ENCODE results near the gene RAF1. TPM values are rescaled to one million over a fixed set of nuclear protein-coding genes. Genes with fewer than 3 reads are reported as not detected.

The RAF1 gene
- total and polyA plus RNA-seq, 2 of the 13 experiments (the other 11 are each of a cell fraction or from before 2014, with no cell fraction given): 72.2 to 91.4 TPM

GRCh38 chr3:12692444-12692843, 28.5 kb upstream of the RAF1 start:
- 77% methylated on average over 8 of the region's 8 CpGs for WGBS (ENCODE audit: low lambda C conversion rate)
- no peak overlapping the region for H2AFZ ChIP-seq (ENCODE audit: low read length)
- no peaks in the 10 kb centered on the region for H3K36me3 ChIP-seq (replicated peaks in 1 of 2; ENCODE audit: control insufficient read depth in 1 of 2, insufficient read depth in 2 of 2, low read length in 2 of 2)
- TF ChIP-seq DZIP1 (CRISPR knock-in tag; IDR thresholded peaks at IDR 0.05) (no peak), ZBTB39 (CRISPR knock-in tag; IDR thresholded peaks at IDR 0.05) (no peak), ZNF629 (CRISPR knock-in tag; conservative IDR thresholded peaks at IDR 0.05) (peak; percentile 83), FOXA3 (CRISPR knock-in tag; IDR thresholded peaks at IDR 0.05) (no peak), JARID2 (CRISPR knock-in tag; IDR thresholded peaks at IDR 0.05; ENCODE audit: insufficient replicate concordance) (no peak)
- no peak overlapping the region for H3K9ac ChIP-seq (ENCODE audit: insufficient read depth, low read depth, low read length)
- ATAC-seq: no peak
- no peaks in the 10 kb centered on the region; a peak in 1 of 5 replicates for H3K27me3 ChIP-seq (ENCODE audit: control insufficient read depth in 1 of 2, insufficient read depth in 2 of 2, low read length in 2 of 2)
- peaks cover 44% of the 10 kb centered on the region for H3K4me1 ChIP-seq (ENCODE audit: insufficient read depth, low read length)
- H3K4me2 ChIP-seq (ENCODE audit: low read depth, low read length): no peak overlapping the region
- BruUV-seq (replicated peaks): no TSS peak
- no peaks in the 10 kb centered on the region for H4K20me1 ChIP-seq (ENCODE audit: insufficient read depth, low read length)
- POLR2A ChIA-PET: no interaction called here
- H3K27ac ChIP-seq (ENCODE audit: extremely low read length, insufficient read depth, low read length): no peak overlapping the region
- CTCF ChIA-PET (ENCODE audit: low intra/inter-chr PET ratio, low total read pairs): no interaction called here
- FAIRE-seq: no peak
- in situ Hi-C loops (cut with HindIII; ENCODE audit: extremely low pct_ligation_motif_present, low pct_unique_long_range_greater_than_20kb): no loop called here
- no peaks in the 10 kb centered on the region for H3K79me2 ChIP-seq (ENCODE audit: insufficient read depth, low read length)
- no peak for DNase-seq (ENCODE audit: low spot score)
- no peaks in the 10 kb centered on the region for H3K9me3 ChIP-seq (ENCODE audit: low read length)
- intact Hi-C loops (cut with micrococcal nuclease; ENCODE audit: unreplicated experiment): no loop called here
- H3K4me3 ChIP-seq (replicated peaks in 1 of 3; ENCODE audit: insufficient read depth in 1 of 3, low read depth in 2 of 3, low read length in 3 of 3): no peak overlapping the region
